ENCODE measurements around the gene JPH2. TPM values are rescaled to one million over a fixed set of nuclear protein-coding genes. Genes with fewer than 3 reads are reported as not detected.

Gene JPH2
- total and polyA plus RNA-seq, 4 donors = 0.09 to 1.3 (median 0.17) TPM; not detected in 1

GRCh38 chr20:44206132-44206531 is 19.1 kb upstream of the JPH2 start:
- H3K36me3 ChIP-seq (ENCODE audit: control insufficient read depth in 4 of 4, insufficient read depth in 3 of 4, low read depth in 1 of 4, low read length in 3 of 4) = peaks cover 5 to 23% (median 15%) of the 10 kb centered on the region in 4 donors
- H3K9me3 ChIP-seq (ENCODE audit: control insufficient read depth in 4 of 4, low read length in 3 of 4) = no peaks in the 10 kb centered on the region
- H3K27me3 ChIP-seq (ENCODE audit: control insufficient read depth in 4 of 4, insufficient read depth in 4 of 4, low read length in 3 of 4) = no peaks in the 10 kb centered on the region
- peaks cover 5 to 34% (median 27%) of the 10 kb centered on the region in 4 donors for H3K4me1 ChIP-seq (ENCODE audit: control insufficient read depth in 4 of 4, insufficient read depth in 4 of 4, low read length in 3 of 4)
- DNase-seq (ENCODE audit: low spot score) = no peak
- TF ChIP-seq HNF4A (conservative IDR thresholded peaks at IDR 0.05) (peak in 1 of 2 donors; percentile 14), NR2F2 (IDR thresholded peaks at IDR 0.05) (no peak)
- TF ChIP-seq, protein P1, sequence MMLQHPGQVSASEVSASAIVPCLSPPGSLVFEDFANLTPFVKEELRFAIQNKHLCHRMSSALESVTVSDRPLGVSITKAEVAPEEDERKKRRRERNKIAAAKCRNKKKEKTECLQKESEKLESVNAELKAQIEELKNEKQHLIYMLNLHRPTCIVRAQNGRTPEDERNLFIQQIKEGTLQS (IDR thresholded peaks at IDR 0.05) = no peak
- no peak overlapping the region for H3K27ac ChIP-seq (ENCODE audit: low read depth in 1 of 2, low read length in 2 of 2)
- no peak overlapping the region for H3K4me3 ChIP-seq (ENCODE audit: low read depth in 1 of 3, low read length in 3 of 3)
- no peak overlapping the region for H3K9ac ChIP-seq (ENCODE audit: low read depth in 1 of 2, low read length in 2 of 2)

DNA sequence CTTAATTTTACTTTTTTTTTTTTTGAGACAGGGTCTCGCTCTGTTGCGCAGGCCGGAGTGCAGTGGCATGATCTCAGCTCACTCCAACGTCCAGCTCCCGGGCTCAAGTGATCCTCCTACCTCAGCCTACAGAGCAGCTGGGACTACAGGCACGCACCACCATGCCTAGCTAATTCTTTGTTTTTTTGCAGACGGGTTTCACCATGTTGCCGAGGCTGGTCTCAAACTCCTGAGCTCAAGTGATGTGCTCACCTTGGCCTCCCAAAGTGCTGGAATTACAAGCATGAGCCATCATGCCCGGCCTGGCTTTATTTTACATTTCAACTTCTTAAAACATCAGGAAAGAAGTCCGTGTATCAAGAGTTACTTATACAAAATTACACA is 17.8 kb upstream of the JPH2 start:
- Histone ChIP-seq H3K36me3 (ENCODE audit: control insufficient read depth in 4 of 4, insufficient read depth in 3 of 4, low read depth in 1 of 4, low read length in 3 of 4) (peaks cover 9 to 33% (median 25%) of the 10 kb centered on the region in 4 donors), H3K4me3 (ENCODE audit: low read depth in 1 of 3, low read length in 3 of 3) (no peak overlapping the region), H3K9me3 (ENCODE audit: control insufficient read depth in 4 of 4, low read length in 3 of 4) (no peaks in the 10 kb centered on the region), H3K27me3 (ENCODE audit: control insufficient read depth in 4 of 4, insufficient read depth in 4 of 4, low read length in 3 of 4) (no peaks in the 10 kb centered on the region), H3K4me1 (ENCODE audit: control insufficient read depth in 4 of 4, insufficient read depth in 4 of 4, low read length in 3 of 4) (peaks cover 5 to 33% (median 26%) of the 10 kb centered on the region in 4 donors), H3K27ac (ENCODE audit: low read depth in 1 of 2, low read length in 2 of 2) (no peak overlapping the region), H3K9ac (ENCODE audit: low read depth in 1 of 2, low read length in 2 of 2) (no peak overlapping the region)
- DNase-seq (ENCODE audit: low spot score) = no peak
- TF ChIP-seq, protein P2, sequence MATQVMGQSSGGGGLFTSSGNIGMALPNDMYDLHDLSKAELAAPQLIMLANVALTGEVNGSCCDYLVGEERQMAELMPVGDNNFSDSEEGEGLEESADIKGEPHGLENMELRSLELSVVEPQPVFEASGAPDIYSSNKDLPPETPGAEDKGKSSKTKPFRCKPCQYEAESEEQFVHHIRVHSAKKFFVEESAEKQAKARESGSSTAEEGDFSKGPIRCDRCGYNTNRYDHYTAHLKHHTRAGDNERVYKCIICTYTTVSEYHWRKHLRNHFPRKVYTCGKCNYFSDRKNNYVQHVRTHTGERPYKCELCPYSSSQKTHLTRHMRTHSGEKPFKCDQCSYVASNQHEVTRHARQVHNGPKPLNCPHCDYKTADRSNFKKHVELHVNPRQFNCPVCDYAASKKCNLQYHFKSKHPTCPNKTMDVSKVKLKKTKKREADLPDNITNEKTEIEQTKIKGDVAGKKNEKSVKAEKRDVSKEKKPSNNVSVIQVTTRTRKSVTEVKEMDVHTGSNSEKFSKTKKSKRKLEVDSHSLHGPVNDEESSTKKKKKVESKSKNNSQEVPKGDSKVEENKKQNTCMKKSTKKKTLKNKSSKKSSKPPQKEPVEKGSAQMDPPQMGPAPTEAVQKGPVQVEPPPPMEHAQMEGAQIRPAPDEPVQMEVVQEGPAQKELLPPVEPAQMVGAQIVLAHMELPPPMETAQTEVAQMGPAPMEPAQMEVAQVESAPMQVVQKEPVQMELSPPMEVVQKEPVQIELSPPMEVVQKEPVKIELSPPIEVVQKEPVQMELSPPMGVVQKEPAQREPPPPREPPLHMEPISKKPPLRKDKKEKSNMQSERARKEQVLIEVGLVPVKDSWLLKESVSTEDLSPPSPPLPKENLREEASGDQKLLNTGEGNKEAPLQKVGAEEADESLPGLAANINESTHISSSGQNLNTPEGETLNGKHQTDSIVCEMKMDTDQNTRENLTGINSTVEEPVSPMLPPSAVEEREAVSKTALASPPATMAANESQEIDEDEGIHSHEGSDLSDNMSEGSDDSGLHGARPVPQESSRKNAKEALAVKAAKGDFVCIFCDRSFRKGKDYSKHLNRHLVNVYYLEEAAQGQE (IDR thresholded peaks at IDR 0.05) = no peak
- no peak for TF ChIP-seq FOXA2 (IDR thresholded peaks at IDR 0.05)
- no peak for TF ChIP-seq HNF4A (conservative IDR thresholded peaks at IDR 0.05)
- no peak for TF ChIP-seq HNF4G (IDR thresholded peaks at IDR 0.05)
- TF ChIP-seq, protein P3, sequence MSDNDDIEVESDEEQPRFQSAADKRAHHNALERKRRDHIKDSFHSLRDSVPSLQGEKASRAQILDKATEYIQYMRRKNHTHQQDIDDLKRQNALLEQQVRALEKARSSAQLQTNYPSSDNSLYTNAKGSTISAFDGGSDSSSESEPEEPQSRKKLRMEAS (IDR thresholded peaks at IDR 0.05) = no peak
- TF ChIP-seq, protein P1 (IDR thresholded peaks at IDR 0.05) = no peak
- no peak for TF ChIP-seq TAF1 (conservative IDR thresholded peaks at IDR 0.05)
- no peak for TF ChIP-seq RAD21 (IDR thresholded peaks at IDR 0.05)
- no peak for TF ChIP-seq ZBTB33 (IDR thresholded peaks at IDR 0.05)
- TF ChIP-seq SP1 (IDR thresholded peaks at IDR 0.05) = no peak
- no peak for TF ChIP-seq RXRA (IDR thresholded peaks at IDR 0.05)
- TF ChIP-seq GABPA (IDR thresholded peaks at IDR 0.05 in 1 of 2, conservative IDR thresholded peaks at IDR 0.05 in 1 of 2) = no peak
- WGBS = 96% methylated on average over 10 of the region's 10 CpGs
